Endothelial cell of umbilical vein (primary cell): Measurements from ENCODE around the gene TUBGCP3. TPM values are rescaled to one million over a fixed set of nuclear protein-coding genes. Genes with fewer than 3 reads are reported as not detected.

Experiments used
- BruUV-seq: library from RNA; stranded (reverse); fragments of 400-500 nt; replicated peaks from 2 replicates; lab custom pipeline; 2021; lab: Mats Ljungman, UMichigan
- CTCF ChIA-PET: fragments of 300-600, 350-600 bp; sonication (Branson Sonifier 250); formaldehyde crosslinking; loops from one replicate; lab custom pipeline; 2021; ENCODE audit warnings: antibody characterized with exemption, inconsistent platforms; lab: Charles Lee
- POLR2A ChIA-PET: fragments of 300-600, 350-600 bp; sonication (Branson Sonifier 250); formaldehyde crosslinking; loops from one replicate; lab custom pipeline; 2021; ENCODE audit warnings: antibody characterized with exemption, inconsistent platforms; lab: Charles Lee
- DNase-seq: peaks from one replicate; pipeline ENCODE4 v3.0.0-alpha.2; 2011; ENCODE audit warnings: low read depth, low spot score
- FAIRE-seq: peaks from 2 replicates; lab custom pipeline; 2011; peaks lifted over from hg19 to GRCh38; lab: Jason Lieb, UNC
- H2AFZ ChIP-seq: 2 replicates; pipeline ENCODE4 v1.6.0; 2012; ENCODE audit warnings: low read depth, low read length, control low read depth, inconsistent platforms
- H3K27ac ChIP-seq: 2 replicates; pipeline ENCODE4 v1.5.1; 2011; ENCODE audit warnings: low read depth, mild to moderate bottlenecking, control low read depth, low read length, moderate library complexity; ENCODE audit not compliant: insufficient read depth
- H3K27me3 ChIP-seq, 2 experiments: 2 replicates each; pipeline versions ENCODE4 v1.6.0 to v1.6.1; 2011; ENCODE audit warnings: low read length in 2 of 2, mixed read lengths in 1 of 2; ENCODE audit not compliant: control insufficient read depth in 2 of 2, insufficient read depth in 2 of 2
- H3K36me3 ChIP-seq, 2 experiments: 2 replicates in 1 of 2; 3 replicates in 1 of 2; pipeline ENCODE4 v1.5.1; 2011; ENCODE audit warnings: low read length in 2 of 2, mild to moderate bottlenecking in 1 of 2, moderate library complexity in 1 of 2; ENCODE audit not compliant: control insufficient read depth in 2 of 2, insufficient read depth in 2 of 2; ENCODE audit errors: extremely low read depth in 1 of 2
- H3K4me1 ChIP-seq: 3 replicates; pipeline ENCODE4 v1.5.1; 2011; ENCODE audit warnings: mild to moderate bottlenecking, low read length; ENCODE audit not compliant: control insufficient read depth, insufficient read depth; ENCODE audit errors: extremely low read depth
- H3K4me2 ChIP-seq: 2 replicates; pipeline ENCODE4 v1.6.1; 2011; ENCODE audit warnings: low read length, control low read depth, mixed read lengths; ENCODE audit not compliant: insufficient read depth
- H3K4me3 ChIP-seq, 3 experiments: fragments of 200-600 bp in 1 of 3; sonication (generic), shearing (Covaris generic) in 1 of 3; replicated peaks in 1 of 3; 2 replicates each; pipeline ENCODE4 v1.5.1; 2011 to 2016; ENCODE audit warnings: control low read depth in 3 of 3, low read length in 3 of 3, mild to moderate bottlenecking in 2 of 3, inconsistent platforms in 1 of 3, low read depth in 1 of 3, moderate library complexity in 1 of 3; ENCODE audit not compliant: insufficient read depth in 1 of 3
- H3K79me2 ChIP-seq: 2 replicates; pipeline ENCODE4 v1.6.0; 2012; ENCODE audit warnings: low read length, inconsistent platforms; ENCODE audit not compliant: control insufficient read depth, insufficient read depth
- H3K9ac ChIP-seq: replicated peaks from 2 replicates; pipeline ENCODE3; 2011; ENCODE audit warnings: low read length, control low read depth; ENCODE audit not compliant: insufficient read depth; ENCODE audit errors: extremely low read depth
- H3K9me1 ChIP-seq: replicated peaks from 3 replicates; pipeline ENCODE4 v1.6.0; 2011; ENCODE audit warnings: mild to moderate bottlenecking, low read length; ENCODE audit not compliant: control insufficient read depth, insufficient read depth; ENCODE audit errors: extremely low read depth
- H3K9me3 ChIP-seq: replicated peaks from 2 replicates; pipeline ENCODE4 v1.5.1; 2012; ENCODE audit warnings: low read length, inconsistent platforms; ENCODE audit not compliant: control insufficient read depth, insufficient read depth
- H4K20me1 ChIP-seq: replicated peaks from 2 replicates; pipeline ENCODE3; 2011; ENCODE audit warnings: mild to moderate bottlenecking, low read length; ENCODE audit not compliant: control insufficient read depth, insufficient read depth; ENCODE audit errors: extremely low read depth
- MYC ChIP-seq: IDR thresholded peaks from one replicate; pipeline ENCODE4 v1.6.1; 2011; ENCODE audit warnings: mild to moderate bottlenecking, low read depth, low read length
- POLR2AphosphoS5 ChIP-seq: IDR thresholded peaks from 2 replicates; pipeline ENCODE4 v1.6.1; 2012; ENCODE audit warnings: low read depth, mild to moderate bottlenecking, control low read depth, low read length, moderate library complexity; ENCODE audit not compliant: insufficient read depth
- dilution Hi-C: fragments of 300-500 bp; cut with MboI; formaldehyde crosslinking; loops from one replicate; pipeline ENCODE4 v1.15.0; 2019; ENCODE audit warnings: low sequenced_read_pairs; ENCODE audit not compliant: extremely low pct_ligation_motif_present
- intact Hi-C: fragments of 100-400 bp; cut with micrococcal nuclease; formaldehyde crosslinking; loops from one replicate; pipeline ENCODE4 v1.10.0; 2022
- polyA plus RNA-seq, 4 experiments: library from polyadenylated mRNA; depleted of rRNA in 3 of 4; stranded (reverse) in 3 of 4; unstranded in 1 of 4; fragments of >200 nt; gene quantifications; 2 replicates each; pipeline versions ENCODE4 v1.2.1 to v1.2.3, GENCODE V29; 2011 to 2012; ENCODE audit warnings: missing spikeins in 1 of 4
- total RNA-seq: library from RNA; stranded (reverse); gene quantifications from 2 replicates; pipeline ENCODE4 v1.2.3, GENCODE V29; 2021
- TF ChIP-seq, protein P1 (sequence below), 2 donors: IDR thresholded peaks; 1 replicate in 1 of 2; 2 replicates in 1 of 2; pipeline ENCODE4 v1.5.1; 2011; ENCODE audit warnings: low read length in 2 of 2, mild to moderate bottlenecking in 2 of 2, moderate library complexity in 2 of 2, control low read depth in 1 of 2, inconsistent platforms in 1 of 2, low read depth in 1 of 2; ENCODE audit not compliant: insufficient read depth in 1 of 2; ENCODE audit errors: extremely low read depth in 1 of 2

TUBGCP3 gene
- total and polyA plus RNA-seq, 2 donors (not counting 3 experiments of a cell fraction or from before 2014, with no cell fraction given), result 36.4 to 47.7 TPM

DNA sequence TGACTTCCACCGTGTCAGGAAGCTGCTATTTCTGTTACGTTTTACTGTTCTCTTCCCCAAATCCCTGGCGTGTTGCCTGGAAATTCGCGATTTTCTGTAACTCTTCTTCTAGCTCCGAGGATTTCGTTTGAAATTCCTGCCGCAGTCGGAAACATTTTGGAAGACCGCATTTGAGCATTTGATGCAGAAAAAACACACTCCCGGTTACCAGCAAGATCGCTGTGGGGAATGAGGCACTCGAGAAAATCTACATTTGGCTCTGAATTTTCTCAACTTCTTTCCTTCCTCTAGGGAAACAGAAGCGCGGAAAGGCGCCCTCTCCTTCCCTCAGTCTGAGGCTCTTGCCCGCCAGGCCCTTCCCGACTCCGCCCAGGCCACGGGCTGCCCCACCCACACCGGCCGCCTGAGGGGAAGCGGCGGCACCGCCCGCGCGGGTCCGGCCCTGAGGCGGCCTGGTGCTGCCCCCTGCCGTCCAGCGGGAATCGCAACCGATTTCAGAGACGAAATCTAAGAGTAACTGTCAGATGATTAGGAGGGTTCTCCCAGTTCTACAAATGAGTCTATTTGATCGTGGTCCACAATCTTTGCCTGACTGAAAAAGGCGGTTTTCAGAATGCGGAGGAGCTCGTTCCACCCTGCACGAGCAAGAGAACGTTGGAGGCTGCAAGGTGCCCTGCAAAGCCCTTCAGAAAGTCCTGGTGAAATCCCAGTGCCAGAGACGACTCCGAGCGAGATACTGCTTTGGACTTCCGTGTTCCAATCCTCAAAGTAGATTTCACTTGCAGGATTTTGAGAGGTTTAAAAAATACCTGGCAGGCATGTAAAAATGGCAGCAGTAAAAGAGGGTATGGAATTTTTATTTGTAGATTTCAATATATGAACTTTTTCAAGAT lies 18.4 kb upstream of the TUBGCP3 start:
- peak overlapping the region; percentile 94 for H2AFZ ChIP-seq
- H3K4me3 ChIP-seq, result peak overlapping the region; percentile 40 to 86 (median 55)
- no peaks in the 10 kb centered on the region for H3K9me1 ChIP-seq
- peak overlapping the region; percentile 96 for H3K4me2 ChIP-seq
- dilution Hi-C loops, result no loop called here
- peak overlapping the region; percentile 72 for H3K9ac ChIP-seq
- H3K27ac ChIP-seq, result peak overlapping the region; percentile 50
- peaks cover 11% of the 10 kb centered on the region for H3K4me1 ChIP-seq
- FAIRE-seq (peak; percentile 97), DNase-seq (peak; percentile 88)
- ChIA-PET POLR2A (no interaction called here), CTCF (interaction anchor here (0.5 to 3.0 kb wide), 14 partner anchors 12 to 1132 kb away, joined by 3 to 10 read pairs (median 4); no protein-coding TSS in a partner anchor)
- intact Hi-C loops, result loop anchor here (1.0 to 5.0 kb wide), 7 partner anchors 47 to 546 kb away; no protein-coding TSS in a partner anchor
- no peaks in the 10 kb centered on the region for H4K20me1 ChIP-seq
- H3K79me2 ChIP-seq, result no peaks in the 10 kb centered on the region
- no peaks in the 10 kb centered on the region for H3K9me3 ChIP-seq
- BruUV-seq, result TSS peak; percentile 66
- no peaks in the 10 kb centered on the region for H3K36me3 ChIP-seq
- peaks cover 6 to 9% of the 10 kb centered on the region in 2 experiments for H3K27me3 ChIP-seq
- TF ChIP-seq MYC (no peak), POLR2AphosphoS5 (peak; percentile 48)
- TF ChIP-seq, protein P1, sequence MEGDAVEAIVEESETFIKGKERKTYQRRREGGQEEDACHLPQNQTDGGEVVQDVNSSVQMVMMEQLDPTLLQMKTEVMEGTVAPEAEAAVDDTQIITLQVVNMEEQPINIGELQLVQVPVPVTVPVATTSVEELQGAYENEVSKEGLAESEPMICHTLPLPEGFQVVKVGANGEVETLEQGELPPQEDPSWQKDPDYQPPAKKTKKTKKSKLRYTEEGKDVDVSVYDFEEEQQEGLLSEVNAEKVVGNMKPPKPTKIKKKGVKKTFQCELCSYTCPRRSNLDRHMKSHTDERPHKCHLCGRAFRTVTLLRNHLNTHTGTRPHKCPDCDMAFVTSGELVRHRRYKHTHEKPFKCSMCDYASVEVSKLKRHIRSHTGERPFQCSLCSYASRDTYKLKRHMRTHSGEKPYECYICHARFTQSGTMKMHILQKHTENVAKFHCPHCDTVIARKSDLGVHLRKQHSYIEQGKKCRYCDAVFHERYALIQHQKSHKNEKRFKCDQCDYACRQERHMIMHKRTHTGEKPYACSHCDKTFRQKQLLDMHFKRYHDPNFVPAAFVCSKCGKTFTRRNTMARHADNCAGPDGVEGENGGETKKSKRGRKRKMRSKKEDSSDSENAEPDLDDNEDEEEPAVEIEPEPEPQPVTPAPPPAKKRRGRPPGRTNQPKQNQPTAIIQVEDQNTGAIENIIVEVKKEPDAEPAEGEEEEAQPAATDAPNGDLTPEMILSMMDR (IDR thresholded peaks at IDR 0.05; ENCODE audit: extremely low read depth in 1 of 2, insufficient read depth in 1 of 2, low read depth in 1 of 2, low read length in 2 of 2), result peak; percentile 77 to 98
